ENCODE results near the gene PITX1.

Gene PITX1

GRCh38 chr5:134979416-134979815 is 54.6 kb downstream of the PITX1 start:
- DNase-seq (ENCODE audit: low read depth): no peak
- no peak for TF ChIP-seq CTCF (IDR thresholded peaks at IDR 0.05; ENCODE audit: control insufficient read depth, insufficient read depth, low read depth, low read length, missing control alignments)
- no peak overlapping the region for H3K4me3 ChIP-seq (ENCODE audit: control insufficient read depth, low read depth, low read length)

Data from AG09309 (cell line).